Body of pancreas (tissue), 4 donors: ENCODE results near the gene NBEA.

ENCODE experiments used
- CTCF ChIP-seq, 7 experiments: fragments of 450-650 bp in 4 of 7; fragments of 200-600 bp in 3 of 7; sonication (generic) in 3 of 7; IDR thresholded peaks; one replicate each; pipeline ENCODE4 v1.5.1; 2016 to 2019; ENCODE audit warnings: antibody characterized with exemption in 7 of 7
- POLR2A ChIP-seq, 3 donors: fragments of 450-650 bp; IDR thresholded peaks; one replicate each; pipeline ENCODE4 v1.6.1; 2016; ENCODE audit warnings: antibody characterized with exemption in 3 of 3, mild to moderate bottlenecking in 2 of 3

- no peak for TF ChIP-seq CTCF (IDR thresholded peaks at IDR 0.05)
- no peak for TF ChIP-seq POLR2A (IDR thresholded peaks at IDR 0.05)
Measured at GRCh38 chr13:35567406-35567980, 625.4 kb downstream of the NBEA start.
